Measurements from ENCODE around the gene TUBA4B. TPM values are rescaled to one million over a fixed set of nuclear protein-coding genes. Genes with fewer than 3 reads are reported as not detected.
A peak's percentile ranks its signal among the peaks of the same experiment; 100 is the strongest.

The TUBA4B gene
- total RNA-seq, 1 donor from 2014 or later = not detected

- H3K27ac Mint-ChIP-seq (ENCODE audit: unreplicated experiment) = peak overlapping the region; percentile 94
- no peaks in the 10 kb centered on the region for H3K27me3 Mint-ChIP-seq (ENCODE audit: low read depth)
- no peak for DNase-seq (ENCODE audit: low spot score)
- peaks cover 26% of the 10 kb centered on the region for H3K4me1 Mint-ChIP-seq (ENCODE audit: low read depth)
- peaks cover 2% of the 10 kb centered on the region for H3K9me3 Mint-ChIP-seq (ENCODE audit: low read depth)
- peak overlapping the region; percentile 81 for H3K4me3 Mint-ChIP-seq (ENCODE audit: unreplicated experiment)
- H3K36me3 Mint-ChIP-seq (ENCODE audit: low read depth) = peaks cover 7% of the 10 kb centered on the region
- no peak for TF ChIP-seq CTCF (IDR thresholded peaks at IDR 0.05)
These were observed 45.7 kb upstream of the TUBA4B start for GRCh38 chr2:219207134-219207883.

GRCh38 chr2:219207884-219208740 is 44.9 kb upstream of the TUBA4B start:
- Mint-ChIP-seq H3K27ac (ENCODE audit: unreplicated experiment) (peak overlapping the region; percentile 94), H3K27me3 (ENCODE audit: low read depth) (no peaks in the 10 kb centered on the region), H3K4me1 (ENCODE audit: low read depth) (peaks cover 26% of the 10 kb centered on the region), H3K4me3 (ENCODE audit: unreplicated experiment) (peak overlapping the region; percentile 81), H3K9me3 (ENCODE audit: low read depth) (peaks cover 2% of the 10 kb centered on the region), H3K36me3 (ENCODE audit: low read depth) (peaks cover 7% of the 10 kb centered on the region)
- no peak for DNase-seq (ENCODE audit: low spot score)
- TF ChIP-seq CTCF (IDR thresholded peaks at IDR 0.05) = no peak

GRCh38 chr2:219209236-219210195 is 43.5 kb upstream of the TUBA4B start:
- peaks cover 14% of the 10 kb centered on the region for H3K36me3 Mint-ChIP-seq (ENCODE audit: low read depth)
- no peak for TF ChIP-seq CTCF (IDR thresholded peaks at IDR 0.05)
- DNase-seq (ENCODE audit: low spot score) = no peak
- no peak overlapping the region for H3K4me3 Mint-ChIP-seq (ENCODE audit: unreplicated experiment)
- H3K4me1 Mint-ChIP-seq (ENCODE audit: low read depth) = peaks cover 26% of the 10 kb centered on the region
- H3K27me3 Mint-ChIP-seq (ENCODE audit: low read depth) = no peaks in the 10 kb centered on the region
- peak overlapping the region; percentile 22 for H3K27ac Mint-ChIP-seq (ENCODE audit: unreplicated experiment)
- H3K9me3 Mint-ChIP-seq (ENCODE audit: low read depth) = peaks cover under 1% of the 10 kb centered on the region

- Mint-ChIP-seq H3K36me3 (ENCODE audit: low read depth) (peaks cover 17% of the 10 kb centered on the region), H3K27me3 (ENCODE audit: low read depth) (no peaks in the 10 kb centered on the region), H3K4me1 (ENCODE audit: low read depth) (peaks cover 26% of the 10 kb centered on the region), H3K27ac (ENCODE audit: unreplicated experiment) (peak overlapping the region; percentile 8), H3K4me3 (ENCODE audit: unreplicated experiment) (no peak overlapping the region), H3K9me3 (ENCODE audit: low read depth) (no peaks in the 10 kb centered on the region)
- no peak for DNase-seq (ENCODE audit: low spot score)
- TF ChIP-seq CTCF (IDR thresholded peaks at IDR 0.05) = no peak
These were observed 42.7 kb upstream of the TUBA4B start for GRCh38 chr2:219210196-219210885.

Data from chondrocyte (in vitro differentiated cells).